Omental fat pad (tissue), 4 donors: ENCODE measurements around the gene PDE6D. TPM values are rescaled to one million over a fixed set of nuclear protein-coding genes. Genes with fewer than 3 reads are reported as not detected.

Experiments
- ATAC-seq: fragments of 150-250 bp; one replicate; pipeline ENCODE4 v1.9.1; 2016; ENCODE audit warnings: mild to moderate bottlenecking, moderate library complexity; ENCODE audit not compliant: low FRiP score
- DNase-seq: peaks from one replicate; pipeline ENCODE4 v3.0.0-alpha.2; 2019; ENCODE audit warnings: low spot score
- CTCF ChIP-seq, 3 donors: fragments of 450-650 bp; IDR thresholded peaks; one replicate each; pipeline ENCODE4 v1.5.1; 2016 to 2017; ENCODE audit warnings: antibody characterized with exemption in 3 of 3, mild to moderate bottlenecking in 3 of 3, moderate library complexity in 2 of 3
- small RNA-seq: library from RNA; depleted of rRNA; stranded (forward); fragments of <200 nt; gene quantifications from one replicate; pipeline ENCODE3, GENCODE V24; 2016
- total RNA-seq, 4 donors: library from RNA; depleted of rRNA; stranded (reverse); fragments of >200 nt; gene quantifications; one replicate each; pipeline ENCODE4 v1.1.0, GENCODE V29; 2016

The PDE6D gene
- total RNA-seq, 4 donors from 2014 or later, result 13.8 to 38.8 (median 17.9) TPM

GRCh38 chr2:231684314-231685223 lies 96.5 kb downstream of the PDE6D start:
- TF ChIP-seq CTCF (IDR thresholded peaks at IDR 0.05), result no peak
- ATAC-seq, result no peak
- no peak for DNase-seq

GRCh38 chr2:231683292-231684235 lies 97.5 kb downstream of the PDE6D start:
- TF ChIP-seq CTCF (IDR thresholded peaks at IDR 0.05), result no peak
- ATAC-seq, result no peak
- no peak for DNase-seq

- ATAC-seq (no peak), DNase-seq (no peak)
- TF ChIP-seq CTCF (IDR thresholded peaks at IDR 0.05), result no peak
Measured at GRCh38 chr2:231682603-231683291, 98.3 kb downstream of the PDE6D start.

Small RNA genes lying within 50 kb of the gene (small RNA-seq; reads per million reads assigned to genes)
- gene AC073476.4, result not detected
- not detected for gene RF00015

Other genes starting within 250 kb of the PDE6D start
- not detected for gene TEX44, start 188.4 kb downstream of the PDE6D start, total RNA-seq
- gene PTMA, start 72.8 kb downstream of the PDE6D start, total RNA-seq, result 1,000 to 10,000 TPM in 1 of 4 donors, 100 to 1,000 TPM in 3; 757 to 1,307 (median 926) TPM
- gene COPS7B, start 5.2 kb upstream of the PDE6D start, total RNA-seq, result 10 to 100 TPM; 13.8 to 36.9 (median 23.2) TPM
- gene NPPC, start 145.1 kb upstream of the PDE6D start, total RNA-seq, result not detected
- gene DIS3L2, start 180.4 kb upstream of the PDE6D start, total RNA-seq, result 10 to 100 TPM; 22.2 to 31.6 (median 27.8) TPM